Fibroblast of pulmonary artery (primary cell): ENCODE results near the gene SLC26A8.
"Not testable (repeated sequence)": the region's sequence is repeated elsewhere in the genome, so short reads cannot be mapped to it uniquely, and the experiment has no call there.

Experiments
- DNase-seq: peaks from one replicate; pipeline ENCODE4 v3.0.0-alpha.2; 2010; ENCODE audit warnings: low read depth
- H3K4me3 ChIP-seq: replicated peaks from 2 replicates; pipeline ENCODE4 v1.5.1; 2011; ENCODE audit warnings: low read depth, mild to moderate bottlenecking, control low read depth, low read length, moderate library complexity
- TF ChIP-seq, protein P1 (sequence below): IDR thresholded peaks from 2 replicates; pipeline ENCODE4 v1.5.1; 2011; ENCODE audit warnings: mild to moderate bottlenecking, control low read depth, low read length, inconsistent platforms; ENCODE audit errors: missing control alignments

Gene SLC26A8

DNA sequence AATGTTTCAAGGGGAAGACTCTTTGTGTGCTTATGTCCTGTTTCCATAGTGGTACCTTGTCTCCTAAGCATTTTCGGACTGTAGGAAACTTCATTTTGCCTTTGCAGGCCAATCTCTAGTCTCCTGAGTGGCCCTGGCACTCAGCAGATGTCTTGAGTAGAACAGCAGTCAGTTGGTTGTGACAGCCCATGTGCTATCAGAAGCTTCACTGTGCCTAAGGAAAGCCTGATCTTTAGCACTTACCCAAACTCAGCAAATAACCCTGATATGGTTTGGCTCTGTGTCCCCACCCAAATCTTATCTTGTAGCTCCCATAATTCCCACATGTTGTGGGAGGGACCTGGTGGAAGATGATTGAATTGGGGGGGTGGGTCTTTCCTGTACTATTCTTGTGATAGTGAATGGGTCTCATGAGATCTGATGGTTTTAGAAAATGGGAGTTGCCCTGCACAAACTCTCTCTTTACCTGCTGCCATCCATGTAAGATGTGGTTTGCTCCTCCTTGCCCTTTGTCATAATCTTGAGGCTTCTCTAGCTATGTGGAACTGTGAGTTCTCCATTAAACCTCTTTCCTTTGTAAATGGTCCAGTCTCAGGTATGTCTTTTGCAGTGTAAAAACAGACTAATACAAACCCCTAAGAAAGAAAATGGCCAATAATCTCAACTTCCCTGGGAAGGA, 87.6 kb downstream of the SLC26A8 start:
- no peak for DNase-seq
- no peak overlapping the region for H3K4me3 ChIP-seq
- TF ChIP-seq, protein P1, sequence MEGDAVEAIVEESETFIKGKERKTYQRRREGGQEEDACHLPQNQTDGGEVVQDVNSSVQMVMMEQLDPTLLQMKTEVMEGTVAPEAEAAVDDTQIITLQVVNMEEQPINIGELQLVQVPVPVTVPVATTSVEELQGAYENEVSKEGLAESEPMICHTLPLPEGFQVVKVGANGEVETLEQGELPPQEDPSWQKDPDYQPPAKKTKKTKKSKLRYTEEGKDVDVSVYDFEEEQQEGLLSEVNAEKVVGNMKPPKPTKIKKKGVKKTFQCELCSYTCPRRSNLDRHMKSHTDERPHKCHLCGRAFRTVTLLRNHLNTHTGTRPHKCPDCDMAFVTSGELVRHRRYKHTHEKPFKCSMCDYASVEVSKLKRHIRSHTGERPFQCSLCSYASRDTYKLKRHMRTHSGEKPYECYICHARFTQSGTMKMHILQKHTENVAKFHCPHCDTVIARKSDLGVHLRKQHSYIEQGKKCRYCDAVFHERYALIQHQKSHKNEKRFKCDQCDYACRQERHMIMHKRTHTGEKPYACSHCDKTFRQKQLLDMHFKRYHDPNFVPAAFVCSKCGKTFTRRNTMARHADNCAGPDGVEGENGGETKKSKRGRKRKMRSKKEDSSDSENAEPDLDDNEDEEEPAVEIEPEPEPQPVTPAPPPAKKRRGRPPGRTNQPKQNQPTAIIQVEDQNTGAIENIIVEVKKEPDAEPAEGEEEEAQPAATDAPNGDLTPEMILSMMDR = no peak

DNA sequence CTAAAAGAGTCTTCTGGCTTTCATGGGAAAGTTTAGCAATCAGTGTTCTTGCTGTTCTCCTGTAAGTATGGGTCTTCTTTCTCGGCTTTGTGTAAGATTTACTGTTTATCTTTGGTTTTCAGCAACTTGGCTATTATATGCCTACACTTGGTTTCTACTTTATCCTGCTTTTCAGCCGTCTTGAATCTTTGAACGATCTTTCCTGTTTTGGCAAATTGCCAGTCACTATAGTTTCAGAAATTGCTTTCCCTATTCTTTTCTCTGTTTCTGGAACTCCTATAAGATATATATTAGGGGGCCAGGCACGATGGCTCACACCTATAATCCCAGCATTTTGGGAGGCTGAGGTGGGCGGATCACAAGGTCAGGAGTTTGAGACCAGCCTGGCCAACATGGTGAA, 89.0 kb downstream of the SLC26A8 start:
- TF ChIP-seq, protein P1 = no peak
- DNase-seq = no peak
- no peak overlapping the region for H3K4me3 ChIP-seq

DNA sequence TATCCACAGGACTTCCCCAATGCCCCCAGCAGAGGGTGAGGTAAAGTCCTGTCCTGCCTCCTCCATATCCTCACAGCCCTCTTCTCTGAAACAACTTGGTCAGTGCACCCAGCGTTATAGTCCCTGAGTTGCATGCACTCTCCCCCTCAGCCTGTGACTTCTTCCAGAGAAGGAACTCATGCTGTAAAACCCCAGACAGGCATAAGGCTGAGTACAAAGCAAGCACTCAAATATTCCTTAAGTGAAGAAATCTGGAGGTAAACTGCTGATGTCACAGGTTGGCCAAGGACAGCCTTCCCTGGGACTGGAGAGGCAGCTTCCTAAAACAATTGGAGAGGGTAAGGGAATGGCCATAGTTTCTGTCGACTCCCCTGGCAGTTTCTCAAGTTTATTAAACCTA, 90.6 kb downstream of the SLC26A8 start:
- no peak for DNase-seq
- H3K4me3 ChIP-seq = no peak overlapping the region
- TF ChIP-seq, protein P1 = no peak

DNA sequence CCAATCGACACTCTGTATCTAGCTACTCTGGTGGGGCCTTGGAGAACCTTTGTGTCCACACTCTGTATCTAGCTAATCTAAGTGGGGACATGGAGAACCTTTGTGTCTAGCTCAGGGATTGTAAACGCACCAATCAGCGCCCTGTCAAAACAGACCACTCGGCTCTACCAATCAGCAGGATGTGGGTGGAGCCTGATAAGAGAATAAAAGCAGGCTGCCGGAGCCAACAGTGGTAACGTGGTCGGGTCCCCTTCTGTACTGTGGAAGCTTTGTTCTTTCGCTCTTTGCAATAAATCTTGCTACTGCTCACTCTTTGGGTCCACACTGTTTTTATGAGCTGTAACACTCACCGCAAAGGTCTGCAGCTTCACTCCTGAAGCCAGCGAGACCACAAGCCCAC, 92.6 kb downstream of the SLC26A8 start:
- DNase-seq, H3K4me3 ChIP-seq: not testable (repeated sequence)

DNA sequence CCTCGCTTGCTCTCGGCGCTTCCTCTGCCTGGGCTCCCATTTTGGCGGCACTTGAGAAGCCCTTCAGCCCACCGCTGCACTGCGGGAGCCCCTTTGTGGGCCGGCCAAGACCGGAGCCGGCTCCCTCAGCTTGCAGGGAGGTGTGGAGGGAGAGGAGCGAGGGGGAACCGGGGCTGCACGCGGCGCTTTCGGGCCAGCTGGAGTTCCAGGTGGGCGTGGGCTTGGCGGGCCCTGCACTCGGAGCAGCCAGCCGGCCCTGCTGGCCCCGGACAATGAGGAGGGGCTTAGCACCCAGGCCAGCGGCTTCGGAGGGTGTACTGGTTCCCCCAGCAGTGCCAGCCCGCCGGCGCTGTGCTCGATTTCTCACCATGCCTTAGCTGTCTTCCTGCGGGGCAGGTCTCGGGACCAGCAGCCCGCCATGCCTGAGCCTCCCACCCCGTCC, 93.3 kb downstream of the SLC26A8 start:
- TF ChIP-seq, protein P1 = no peak
- H3K4me3 ChIP-seq = no peak overlapping the region
- no peak for DNase-seq

DNA sequence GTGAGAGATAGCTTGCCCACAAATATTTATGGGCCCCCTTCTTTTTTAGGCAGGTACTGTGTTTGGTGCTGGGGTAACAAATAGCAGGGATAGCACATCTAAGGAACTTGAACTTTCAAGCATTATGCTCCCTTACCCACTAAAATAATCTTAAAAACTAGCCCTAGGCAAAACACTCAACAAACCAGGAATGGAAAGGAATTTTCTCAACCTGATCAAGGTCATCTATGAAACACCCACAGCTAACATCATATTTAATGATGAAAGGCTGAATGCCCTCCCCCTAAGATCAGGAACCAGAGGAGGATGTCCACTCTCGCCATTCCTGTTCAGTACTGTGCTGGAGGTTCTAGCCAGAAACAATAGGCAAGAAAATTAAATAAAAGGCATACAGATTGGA, 94.8 kb downstream of the SLC26A8 start:
- no peak overlapping the region for H3K4me3 ChIP-seq
- no peak for DNase-seq
- TF ChIP-seq, protein P1 = no peak

DNA sequence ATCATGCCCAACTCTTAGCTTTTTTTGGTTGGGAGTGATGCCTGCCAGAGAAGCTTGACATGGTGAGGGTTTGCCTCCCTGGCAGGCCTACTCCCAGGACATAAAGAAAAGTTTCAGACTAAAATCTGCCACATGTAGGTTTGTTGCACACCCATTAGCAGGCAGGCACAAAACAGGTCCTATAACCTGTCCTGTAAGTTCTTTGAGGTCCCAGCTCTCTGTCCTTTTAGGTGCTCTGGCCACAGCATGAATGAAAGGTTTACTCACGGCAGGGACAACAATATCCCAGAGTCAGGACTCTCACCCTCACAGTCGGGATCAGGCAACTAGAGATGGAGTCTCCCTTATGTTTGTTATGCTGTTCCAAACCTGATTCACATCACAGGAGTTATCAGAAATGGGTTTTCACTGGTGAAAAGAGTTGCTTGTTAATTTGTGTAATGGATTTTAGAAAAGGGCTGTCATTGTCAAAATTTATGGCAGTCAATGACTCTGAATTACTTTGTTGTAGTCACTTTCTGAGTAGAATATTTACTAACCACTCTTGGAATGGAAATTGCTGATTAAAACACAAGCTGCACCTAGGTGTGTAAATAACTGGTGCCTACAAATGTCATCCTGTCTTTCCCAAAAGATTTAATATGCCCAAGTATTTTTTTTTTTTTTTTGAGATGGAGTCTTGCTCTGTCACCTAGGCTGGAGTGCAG, 97.8 kb downstream of the SLC26A8 start:
- DNase-seq = no peak
- TF ChIP-seq, protein P1 = no peak
- no peak overlapping the region for H3K4me3 ChIP-seq
